Body of pancreas (tissue), 4 donors: ENCODE measurements around the gene ASXL1. TPM values are rescaled to one million over a fixed set of nuclear protein-coding genes. Genes with fewer than 3 reads are reported as not detected.
A peak's percentile ranks its signal among the peaks of the same experiment; 100 is the strongest.

Experiments used
- ATAC-seq: fragments of 150-250 bp; one replicate; pipeline ENCODE4 v1.9.1; 2016
- DNase-seq, 4 donors: peaks; one replicate each; pipeline ENCODE4 v3.0.0-alpha.2; 2019
- H3K27ac ChIP-seq, 4 donors: fragments of 200-600 bp; sonication (generic); 1 replicate in 3 of 4; 2 replicates in 1 of 4; pipeline versions ENCODE4 v1.5.1 to v1.6.1; 2016 to 2019; ENCODE audit warnings: mild to moderate bottlenecking in 1 of 4, mixed read lengths in 1 of 4, moderate library complexity in 1 of 4
- H3K27me3 ChIP-seq, 2 donors: fragments of 200-600 bp; sonication (generic); one replicate each; pipeline ENCODE4 v1.6.0; 2016; ENCODE audit warnings: mild to moderate bottlenecking in 1 of 2
- H3K36me3 ChIP-seq, 2 donors: fragments of 200-600 bp; sonication (generic); replicated peaks in 1 of 2; 2 replicates each; pipeline ENCODE4 v1.5.1; 2016; ENCODE audit warnings: low read depth in 2 of 2; ENCODE audit not compliant: insufficient read depth in 1 of 2
- H3K4me1 ChIP-seq: fragments of 200-600 bp; sonication (generic); one replicate; pipeline ENCODE4 v1.6.0; 2016
- H3K4me3 ChIP-seq, 2 donors: fragments of 200-600 bp; sonication (generic); 1 replicate in 1 of 2; 2 replicates in 1 of 2; pipeline ENCODE4 v1.5.1; 2016 to 2019
- H3K9me3 ChIP-seq, 3 donors: fragments of 200-600 bp; sonication (generic); 1 replicate in 2 of 3; 2 replicates in 1 of 3; pipeline ENCODE4 v1.5.1; 2016
- POLR2A ChIP-seq, 3 donors: fragments of 450-650 bp; IDR thresholded peaks; one replicate each; pipeline ENCODE4 v1.6.1; 2016; ENCODE audit warnings: antibody characterized with exemption in 3 of 3, mild to moderate bottlenecking in 2 of 3
- WGBS, 2 donors: methylation state at CpG; one replicate each; pipeline ENCODE4 v1.1.5; 2017; 5-methylcytosine and 5-hydroxymethylcytosine counted together
- intact Hi-C: fragments of 100-400 bp; cut with DNase I; formaldehyde crosslinking; loops from one replicate; pipeline ENCODE4 v1.15.1; 2023
- total RNA-seq, 2 donors: library from RNA; depleted of rRNA; stranded (reverse); fragments of >200 nt; gene quantifications; one replicate each; pipeline ENCODE4 v1.1.0, GENCODE V29; 2016
- TF ChIP-seq, protein P1 (sequence below), 7 experiments: fragments of 450-650 bp in 4 of 7; fragments of 200-600 bp in 3 of 7; sonication (generic) in 3 of 7; IDR thresholded peaks; one replicate each; pipeline ENCODE4 v1.5.1; 2016 to 2019; ENCODE audit warnings: antibody characterized with exemption in 7 of 7

ASXL1 gene
- total RNA-seq, 2 donors from 2014 or later, result 57.9 to 102 TPM

DNA sequence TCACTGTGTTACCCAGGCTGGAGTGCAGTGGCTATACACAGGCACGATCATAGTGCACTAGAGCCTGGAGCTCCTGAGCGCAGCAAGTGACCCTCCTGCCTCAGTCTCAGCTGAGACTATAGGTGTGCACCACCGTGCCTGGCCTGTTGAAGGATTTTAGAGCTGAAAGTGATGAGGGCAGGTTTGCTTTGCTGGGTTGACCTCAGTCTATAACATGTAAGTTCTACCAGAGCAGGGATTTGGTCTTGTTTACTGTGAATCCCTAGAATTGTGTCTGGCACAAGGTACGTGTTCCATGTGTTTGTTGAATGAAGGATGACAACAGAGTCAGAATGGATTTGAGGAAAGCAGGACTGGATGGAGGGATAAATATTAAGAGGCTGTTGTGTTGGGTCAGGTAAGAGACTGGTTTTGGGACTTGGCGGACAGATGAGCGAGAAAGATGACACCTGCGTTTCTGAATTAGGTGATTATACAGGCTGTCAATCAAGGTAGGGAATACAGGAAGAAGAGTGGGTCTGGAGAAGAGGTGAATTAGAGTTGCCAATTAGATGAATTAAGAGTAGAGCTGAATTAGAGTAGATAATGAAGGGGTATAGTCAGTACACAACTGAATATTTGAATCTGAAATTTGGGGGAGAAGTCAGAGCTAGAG lies 6.5 kb downstream of the ASXL1 start:
- no peaks in the 10 kb centered on the region for H3K27me3 ChIP-seq
- WGBS, 2 donors, result 46 to 59% methylated on average over 6 to 7 of the region's 7 CpGs
- TF ChIP-seq, protein P1, sequence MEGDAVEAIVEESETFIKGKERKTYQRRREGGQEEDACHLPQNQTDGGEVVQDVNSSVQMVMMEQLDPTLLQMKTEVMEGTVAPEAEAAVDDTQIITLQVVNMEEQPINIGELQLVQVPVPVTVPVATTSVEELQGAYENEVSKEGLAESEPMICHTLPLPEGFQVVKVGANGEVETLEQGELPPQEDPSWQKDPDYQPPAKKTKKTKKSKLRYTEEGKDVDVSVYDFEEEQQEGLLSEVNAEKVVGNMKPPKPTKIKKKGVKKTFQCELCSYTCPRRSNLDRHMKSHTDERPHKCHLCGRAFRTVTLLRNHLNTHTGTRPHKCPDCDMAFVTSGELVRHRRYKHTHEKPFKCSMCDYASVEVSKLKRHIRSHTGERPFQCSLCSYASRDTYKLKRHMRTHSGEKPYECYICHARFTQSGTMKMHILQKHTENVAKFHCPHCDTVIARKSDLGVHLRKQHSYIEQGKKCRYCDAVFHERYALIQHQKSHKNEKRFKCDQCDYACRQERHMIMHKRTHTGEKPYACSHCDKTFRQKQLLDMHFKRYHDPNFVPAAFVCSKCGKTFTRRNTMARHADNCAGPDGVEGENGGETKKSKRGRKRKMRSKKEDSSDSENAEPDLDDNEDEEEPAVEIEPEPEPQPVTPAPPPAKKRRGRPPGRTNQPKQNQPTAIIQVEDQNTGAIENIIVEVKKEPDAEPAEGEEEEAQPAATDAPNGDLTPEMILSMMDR (IDR thresholded peaks at IDR 0.05), result no peak
- TF ChIP-seq POLR2A (IDR thresholded peaks at IDR 0.05), result no peak
- no peaks in the 10 kb centered on the region for H3K36me3 ChIP-seq
- DNase-seq, result no peak
- intact Hi-C loops, result loop anchor here (10.0 kb wide), 1 partner anchor 100 kb away; no protein-coding TSS in a partner anchor
- no peak overlapping the region for H3K4me3 ChIP-seq
- no peaks in the 10 kb centered on the region for H3K9me3 ChIP-seq
- H3K4me1 ChIP-seq, result peaks cover 96% of the 10 kb centered on the region
- peak overlapping the region in 3 of 4 donors; percentile 24 to 46 (median 42) for H3K27ac ChIP-seq
- ATAC-seq, result no peak

DNA sequence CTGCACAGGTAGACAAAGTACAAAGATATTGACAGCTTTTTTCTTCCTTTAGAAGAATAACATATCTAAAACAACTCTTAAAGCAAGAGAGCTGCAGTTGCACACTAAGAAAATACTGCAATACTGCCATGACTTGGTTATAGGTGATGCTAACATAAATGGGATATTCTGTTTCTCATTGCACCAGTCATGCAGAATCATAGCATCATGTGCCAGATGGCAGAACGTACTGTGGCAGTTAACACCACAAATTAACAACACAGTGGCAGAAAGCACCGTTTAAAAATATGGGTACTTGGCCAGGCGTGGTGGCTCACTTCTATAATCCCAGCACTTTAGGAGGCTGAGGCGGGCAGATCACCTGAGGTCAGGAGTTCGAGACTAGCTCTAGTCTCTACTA lies 7.4 kb downstream of the ASXL1 start:
- H3K4me3 ChIP-seq, result no peak overlapping the region
- no peaks in the 10 kb centered on the region for H3K9me3 ChIP-seq
- no peaks in the 10 kb centered on the region for H3K36me3 ChIP-seq
- WGBS, 2 donors, result 59 to 67% methylated on average over 5 of the region's 5 CpGs
- H3K4me1 ChIP-seq, result peaks cover 95% of the 10 kb centered on the region
- ATAC-seq, result no peak
- DNase-seq, result no peak
- intact Hi-C loops, result loop anchor here (10.0 kb wide), 1 partner anchor 99 kb away; no protein-coding TSS in a partner anchor
- peak overlapping the region in 1 of 4 donors; percentile 16 for H3K27ac ChIP-seq
- no peaks in the 10 kb centered on the region for H3K27me3 ChIP-seq
- no peak for TF ChIP-seq POLR2A (IDR thresholded peaks at IDR 0.05)
- TF ChIP-seq, protein P1 (IDR thresholded peaks at IDR 0.05), result no peak

DNA sequence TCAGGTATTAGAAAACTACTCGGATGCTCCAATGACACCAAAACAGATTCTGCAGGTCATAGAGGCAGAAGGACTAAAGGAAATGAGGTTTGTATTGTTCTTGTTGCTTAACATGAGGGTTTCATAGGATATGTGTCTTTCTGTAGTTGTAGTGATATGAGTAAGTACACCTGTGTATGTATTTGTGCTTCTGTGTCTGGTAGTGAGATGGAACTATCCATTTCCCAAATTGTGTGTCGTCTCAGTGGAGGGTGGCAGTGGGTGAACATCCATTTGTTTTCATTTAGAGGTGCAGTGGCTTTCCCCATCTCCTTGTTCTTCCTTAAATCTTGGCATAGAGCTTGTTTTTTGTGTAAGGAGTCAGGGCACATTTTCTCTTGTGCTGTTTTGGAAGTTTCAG lies 8.2 kb downstream of the ASXL1 start:
- Histone ChIP-seq H3K27me3 (no peaks in the 10 kb centered on the region), H3K27ac (peak overlapping the region in 3 of 4 donors; percentile 40 to 76 (median 66)), H3K4me1 (peaks cover 94% of the 10 kb centered on the region), H3K4me3 (no peak overlapping the region), H3K9me3 (no peaks in the 10 kb centered on the region), H3K36me3 (no peaks in the 10 kb centered on the region)
- no peak for ATAC-seq
- TF ChIP-seq, protein P1 (IDR thresholded peaks at IDR 0.05), result no peak
- TF ChIP-seq POLR2A (IDR thresholded peaks at IDR 0.05), result no peak
- no peak for DNase-seq
- WGBS, 2 donors, result 80 to 87% methylated on average over 2 of the region's 2 CpGs
- intact Hi-C loops, result loop anchor here (10.0 kb wide), 1 partner anchor 98 kb away; no protein-coding TSS in a partner anchor

DNA sequence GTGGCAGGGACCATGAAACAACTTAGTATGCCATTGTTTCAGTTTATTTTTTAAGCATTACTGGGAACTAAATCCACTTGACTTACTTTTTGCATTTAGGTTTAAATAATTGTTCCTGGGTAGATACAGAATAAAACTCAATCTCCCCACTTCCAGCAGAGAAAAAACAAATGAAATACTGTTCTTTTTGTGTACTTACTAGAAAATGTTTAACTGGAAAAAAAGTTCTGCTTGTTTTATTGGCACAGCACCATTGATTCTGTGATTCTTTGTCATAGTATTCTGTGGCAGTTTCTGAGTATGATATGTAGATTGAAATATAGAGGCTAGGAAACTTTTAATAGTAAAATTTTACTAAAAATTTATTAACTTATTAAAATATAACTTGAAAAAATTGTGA lies 10.2 kb downstream of the ASXL1 start:
- H3K4me1 ChIP-seq, result peaks cover 75% of the 10 kb centered on the region
- H3K27ac ChIP-seq, result peak overlapping the region in 3 of 4 donors; percentile 32 to 76 (median 66)
- H3K9me3 ChIP-seq, result no peaks in the 10 kb centered on the region
- H3K27me3 ChIP-seq, result no peaks in the 10 kb centered on the region
- DNase-seq, result no peak
- H3K4me3 ChIP-seq, result no peak overlapping the region
- TF ChIP-seq, protein P1 (IDR thresholded peaks at IDR 0.05), result no peak
- TF ChIP-seq POLR2A (IDR thresholded peaks at IDR 0.05), result no peak
- intact Hi-C loops, result loop anchor here (10.0 kb wide), 1 partner anchor 96 kb away; no protein-coding TSS in a partner anchor
- H3K36me3 ChIP-seq, result peaks cover 0 to 2% of the 10 kb centered on the region in 2 donors
- peak; percentile 63 for ATAC-seq
